ENCODE results near the gene FLOT1.
"Not testable (repeated sequence)": the region's sequence is repeated elsewhere in the genome, so short reads cannot be mapped to it uniquely, and the experiment has no call there.

FLOT1 gene

GRCh38 chr6:30767158-30767943 is 24.9 kb upstream of the FLOT1 start:
- no peak for DNase-seq (ENCODE audit: low read depth, low spot score)

DNA sequence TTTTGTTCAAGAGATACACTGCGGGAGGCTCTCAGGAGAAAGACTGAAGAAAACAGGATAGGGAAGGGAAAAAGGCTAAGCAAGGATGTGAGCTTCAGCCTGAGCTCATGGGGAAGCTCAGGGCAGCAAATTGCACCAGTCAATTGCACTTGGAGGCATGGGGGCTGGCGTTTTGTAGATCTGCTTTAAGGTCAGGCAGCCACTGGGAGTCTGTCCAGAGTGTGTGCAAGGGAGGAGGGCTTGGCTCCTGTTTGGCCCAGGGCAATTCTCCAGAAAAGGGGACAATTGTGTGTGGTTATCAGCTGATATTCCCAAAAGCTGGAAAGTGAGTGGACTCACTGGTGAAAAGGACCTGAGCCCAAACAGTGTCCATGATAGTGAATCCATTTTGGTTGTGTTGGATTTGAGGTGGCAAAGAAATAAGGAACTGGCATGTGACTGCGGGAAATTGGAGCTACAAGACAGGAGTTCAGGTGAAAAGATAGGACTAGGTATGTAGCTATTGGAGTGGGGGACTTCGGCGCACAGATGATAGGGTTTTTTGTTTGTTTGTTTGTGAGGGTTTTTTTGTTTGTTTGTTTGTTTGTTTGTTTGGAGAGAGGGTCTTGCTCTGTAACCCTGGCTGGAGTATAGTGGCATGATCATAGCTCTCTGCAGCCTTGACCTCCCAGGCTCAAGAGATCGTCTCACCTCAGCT is 24.1 kb upstream of the FLOT1 start:
- DNase-seq (ENCODE audit: low read depth, low spot score) = no peak

DNA sequence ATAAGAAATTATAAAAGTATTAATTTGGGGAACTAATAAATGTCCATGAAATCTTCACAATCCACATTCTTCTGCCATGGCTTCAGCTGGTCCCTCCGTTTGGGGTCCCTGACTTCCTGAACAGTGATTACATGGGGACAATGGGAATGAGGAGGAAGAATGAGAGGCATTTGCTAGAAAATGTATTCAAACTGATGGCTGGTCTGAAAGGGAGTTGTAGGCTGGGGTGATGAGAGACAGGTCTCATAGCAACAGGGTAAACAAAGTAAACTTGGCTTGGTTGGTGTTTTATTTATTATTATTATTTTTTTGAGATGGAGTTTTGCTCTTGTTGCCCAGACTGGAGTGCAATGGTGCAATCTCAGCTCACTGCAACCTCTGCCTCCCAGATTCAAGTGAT is 23.0 kb upstream of the FLOT1 start:
- DNase-seq (ENCODE audit: low read depth, low spot score) = not testable (repeated sequence)

- not testable (repeated sequence) for DNase-seq (ENCODE audit: low read depth, low spot score)
These were observed 22.1 kb upstream of the FLOT1 start for GRCh38 chr6:30764490-30765043.

DNA sequence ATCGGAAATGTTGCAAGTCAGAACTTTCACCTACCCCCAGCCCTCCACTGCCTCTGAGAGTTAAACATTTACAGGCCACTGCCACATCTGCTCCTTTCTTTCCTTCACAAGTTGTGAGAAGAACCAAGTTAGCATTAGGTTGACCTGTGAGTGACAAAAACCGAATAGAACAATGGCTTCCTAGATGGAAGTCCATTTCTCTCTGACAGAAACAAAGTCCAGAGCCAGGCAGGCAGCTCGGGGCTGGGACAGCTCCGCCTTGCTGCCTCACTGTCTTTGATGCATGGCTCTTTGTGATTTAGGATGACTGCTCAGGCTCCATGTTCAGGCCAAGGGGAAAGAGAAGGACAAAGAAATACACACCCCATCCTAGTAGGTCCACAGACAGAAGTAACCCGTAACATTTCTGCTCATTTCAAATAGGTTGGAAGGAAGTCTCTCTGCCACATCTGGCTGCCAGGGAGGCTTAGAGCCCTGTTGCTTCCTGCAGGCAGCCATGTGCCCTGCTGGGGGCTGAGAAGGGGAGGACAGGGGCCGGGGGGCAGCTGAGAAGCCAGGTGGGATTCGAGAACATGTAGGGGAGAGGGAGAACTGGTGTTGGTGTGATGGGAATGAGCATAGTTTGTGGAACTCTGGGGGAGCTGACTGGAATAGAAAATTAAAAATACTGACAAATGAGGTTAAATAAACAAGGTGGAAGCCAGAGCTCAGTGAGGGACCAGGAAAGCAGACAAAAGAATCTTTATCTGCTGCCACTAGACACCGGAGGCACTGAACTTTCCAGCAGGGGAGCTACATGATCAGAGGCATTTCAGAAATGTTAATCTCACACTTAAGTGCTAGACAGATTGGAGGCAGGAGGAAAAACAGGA is 21.4 kb upstream of the FLOT1 start:
- no peak for DNase-seq (ENCODE audit: low read depth, low spot score)

DNA sequence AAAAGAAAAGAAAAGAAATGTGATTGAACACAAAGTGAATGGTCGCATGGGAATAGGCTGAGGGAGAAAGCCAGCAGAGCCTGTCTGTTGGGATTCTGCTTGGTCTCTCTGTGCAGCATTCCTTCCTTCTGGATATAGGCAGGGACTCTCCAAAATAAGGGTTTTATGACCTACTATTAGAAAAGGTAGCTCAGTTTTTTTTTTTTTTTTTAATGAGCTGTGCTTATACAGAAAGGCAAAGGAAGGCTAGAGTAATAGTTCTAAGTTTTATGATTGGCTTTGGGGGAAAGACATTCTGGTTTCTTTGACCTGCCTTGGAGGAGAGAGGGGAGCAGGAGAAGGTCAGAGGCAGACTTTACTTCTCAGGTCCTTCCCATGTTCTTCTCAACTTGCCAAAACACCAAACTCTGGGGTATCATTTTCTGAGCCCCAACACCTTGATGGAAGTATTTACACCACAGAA is 20.7 kb upstream of the FLOT1 start:
- no peak for DNase-seq (ENCODE audit: low read depth, low spot score)

DNA sequence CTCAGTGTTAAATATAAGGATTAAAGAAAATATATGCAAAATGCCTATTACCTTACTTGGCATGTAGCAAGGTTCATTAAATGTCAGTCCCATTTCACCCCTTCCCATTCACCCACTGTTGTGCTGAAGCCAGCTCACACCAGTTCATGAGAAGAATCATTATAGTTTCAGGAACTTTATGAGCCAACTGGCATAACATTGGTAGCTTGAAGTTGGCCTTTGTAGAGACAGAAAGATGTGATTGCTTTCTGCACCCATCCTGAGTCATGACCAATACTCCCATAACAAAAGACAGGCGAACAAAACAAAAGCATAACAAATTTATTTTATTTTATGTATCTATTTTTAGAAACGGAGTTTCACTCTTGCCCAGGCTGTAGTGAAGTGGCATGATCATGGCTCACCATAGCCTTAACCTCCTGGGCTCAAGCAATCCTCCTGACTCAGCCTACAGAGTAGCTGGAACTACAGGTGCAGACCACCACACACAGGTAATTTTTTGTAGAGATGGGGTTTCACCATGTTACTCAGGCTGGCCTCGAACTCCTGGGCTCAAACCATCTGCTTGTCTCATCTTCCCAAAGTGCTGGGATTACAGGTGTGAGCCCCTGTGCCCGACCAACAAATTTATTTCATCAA is 19.4 kb upstream of the FLOT1 start:
- DNase-seq (ENCODE audit: low read depth, low spot score) = no peak

DNA sequence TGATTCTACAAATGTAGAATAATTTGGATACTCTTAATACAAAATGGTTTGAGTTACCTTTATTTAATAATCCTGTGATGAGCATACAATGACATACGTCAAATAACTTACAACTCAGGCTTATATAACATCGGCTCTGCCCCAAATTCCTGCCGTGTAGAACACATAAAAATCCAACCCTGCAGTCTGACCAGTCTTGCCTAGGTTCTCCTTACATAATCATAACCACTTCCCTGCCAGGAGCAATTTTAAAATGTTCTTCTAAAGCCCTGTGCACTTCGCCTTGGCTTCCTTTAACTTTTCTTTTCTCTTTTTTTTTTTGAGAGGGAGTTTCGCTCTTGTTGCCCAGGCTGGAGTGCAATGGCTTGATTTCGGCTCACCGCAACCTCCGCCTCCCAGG is 18.1 kb upstream of the FLOT1 start:
- no peak for DNase-seq (ENCODE audit: low read depth, low spot score)

GRCh38 chr6:30759575-30760239 is 17.2 kb upstream of the FLOT1 start:
- DNase-seq (ENCODE audit: low read depth, low spot score) = no peak

DNA sequence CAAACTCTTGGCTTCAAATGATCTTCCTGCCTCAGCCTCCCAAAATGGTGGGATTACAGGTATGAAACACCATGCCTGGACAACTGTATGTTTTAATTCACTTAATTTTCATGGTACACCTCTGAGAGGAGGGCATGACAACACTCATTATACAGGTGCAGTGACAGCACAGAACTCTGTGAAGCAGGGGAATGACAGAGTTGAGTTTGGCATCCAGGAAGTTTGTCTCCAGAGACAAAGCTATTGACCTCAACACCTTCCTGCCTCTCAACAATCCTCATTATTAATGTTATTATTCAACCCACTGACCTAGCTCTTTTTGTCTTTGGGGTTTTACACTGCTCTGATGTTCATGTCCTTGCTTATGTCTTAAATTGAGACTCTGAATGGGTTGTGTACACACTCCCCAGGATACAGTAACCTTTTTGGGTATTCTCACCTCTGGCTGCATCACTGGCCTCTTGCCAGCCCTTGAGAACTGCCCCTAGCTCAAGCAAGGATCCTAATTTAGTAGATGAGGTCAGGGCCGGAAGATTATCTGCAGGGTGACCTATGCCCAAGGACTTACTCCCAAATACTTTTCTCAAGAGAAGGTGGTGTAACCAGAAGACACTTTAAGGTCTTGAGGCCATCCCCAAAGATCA is 14.9 kb upstream of the FLOT1 start:
- no peak for DNase-seq (ENCODE audit: low read depth, low spot score)

- DNase-seq (ENCODE audit: low read depth, low spot score) = not testable (repeated sequence)
These were observed 14.0 kb upstream of the FLOT1 start for GRCh38 chr6:30756405-30757003.

- no peak for DNase-seq (ENCODE audit: low read depth, low spot score)
These were observed 12.1 kb upstream of the FLOT1 start for GRCh38 chr6:30754631-30755030.

GRCh38 chr6:30752157-30752927 is 9.9 kb upstream of the FLOT1 start:
- DNase-seq (ENCODE audit: low read depth, low spot score) = no peak

GRCh38 chr6:30750379-30750668 is 7.8 kb upstream of the FLOT1 start:
- no peak for DNase-seq (ENCODE audit: low read depth, low spot score)

DNA sequence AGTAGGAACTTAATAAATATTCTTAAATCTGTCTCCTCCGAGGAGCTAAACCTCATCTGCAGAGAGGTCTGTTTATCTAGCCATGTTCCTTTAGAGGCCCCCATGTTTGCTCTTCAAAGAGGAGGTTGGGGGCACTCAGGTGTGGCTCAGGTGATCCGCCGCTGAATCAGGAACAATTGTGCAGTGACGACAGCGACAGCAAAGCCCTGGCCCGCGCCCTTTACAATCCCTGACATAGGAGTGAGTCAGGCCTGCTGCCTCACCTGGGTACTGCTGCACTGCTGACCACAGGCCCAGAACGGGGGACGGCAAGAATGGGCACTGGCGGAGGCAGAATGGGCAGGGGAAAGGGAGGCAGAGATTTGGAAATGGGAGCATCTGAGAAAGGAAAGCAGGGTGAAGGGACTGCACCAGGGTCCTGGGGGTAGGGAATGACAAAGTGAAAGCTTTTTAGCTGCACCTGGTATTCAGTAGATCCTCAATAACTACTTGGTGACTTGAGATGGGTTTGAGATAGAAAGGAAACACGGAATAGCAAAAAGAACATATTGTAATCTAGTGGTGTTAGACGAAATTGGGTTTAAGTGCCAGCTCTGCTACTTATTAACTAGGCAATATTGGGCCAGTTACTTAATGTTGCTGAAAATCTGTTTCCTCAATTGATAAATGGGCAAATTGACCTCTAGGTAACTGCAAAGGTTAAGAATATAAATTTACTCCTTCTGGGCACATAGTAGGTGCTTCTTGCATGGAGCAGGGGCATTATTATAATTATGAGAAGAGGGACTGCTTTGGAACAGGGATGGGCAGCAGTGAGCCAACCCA is 7.3 kb upstream of the FLOT1 start:
- DNase-seq (ENCODE audit: low read depth, low spot score) = no peak

GRCh38 chr6:30748851-30749540 is 6.5 kb upstream of the FLOT1 start:
- DNase-seq (ENCODE audit: low read depth, low spot score) = no peak

GRCh38 chr6:30747902-30748769 is 5.6 kb upstream of the FLOT1 start:
- DNase-seq (ENCODE audit: low read depth, low spot score) = no peak

All from activated naive CD8-positive, alpha-beta T cell treated with anti-CD3 and anti-CD28 coated beads, Interleukin-2, amount 50 U/mL, for 16 hours (primary cell).